Dendritic cell treated with granulocyte-macrophage colony-stimulating factor and Interleukin-4, amounts not matched to agents 40 ng/mL and 50 ng/mL, for 4 days (primary cell): ENCODE measurements around the gene DPM3.

Experiments used
- H3K27ac Mint-ChIP-seq: one replicate; pipeline ENCODE4 v1.8.0; 2022; ENCODE audit warnings: mild to moderate bottlenecking, mixed read lengths
- H3K27me3 Mint-ChIP-seq: one replicate; pipeline ENCODE4 v1.8.0; 2022; ENCODE audit warnings: mild to moderate bottlenecking, mixed read lengths
- H3K36me3 Mint-ChIP-seq: one replicate; pipeline ENCODE4 v1.8.0; 2022; ENCODE audit warnings: low read depth, mixed read lengths
- H3K4me1 Mint-ChIP-seq: one replicate; pipeline ENCODE4 v1.8.0; 2022; ENCODE audit warnings: low read depth, mixed read lengths
- H3K4me3 Mint-ChIP-seq: one replicate; pipeline ENCODE4 v1.8.0; 2022; ENCODE audit warnings: mild to moderate bottlenecking, moderate library complexity, mixed read lengths
- H3K9me3 Mint-ChIP-seq: one replicate; pipeline ENCODE4 v1.8.0; 2022; ENCODE audit warnings: mixed read lengths
- intact Hi-C: fragments of 100-400 bp; cut with micrococcal nuclease; formaldehyde crosslinking; loops from one replicate; pipeline ENCODE4 v1.15.0; 2022

DPM3 gene

GRCh38 chr1:155131285-155131684 is 9.0 kb downstream of the DPM3 start:
- intact Hi-C loops = no loop called here
- Mint-ChIP-seq H3K27me3 (peaks cover 54% of the 10 kb centered on the region), H3K4me1 (peaks cover 81% of the 10 kb centered on the region), H3K9me3 (no peaks in the 10 kb centered on the region), H3K27ac (no peak overlapping the region), H3K36me3 (peaks cover 11% of the 10 kb centered on the region), H3K4me3 (no peak overlapping the region)

- intact Hi-C loops = no loop called here
- Mint-ChIP-seq H3K9me3 (no peaks in the 10 kb centered on the region), H3K4me3 (no peak overlapping the region), H3K27ac (no peak overlapping the region), H3K27me3 (peaks cover 61% of the 10 kb centered on the region), H3K4me1 (peaks cover 76% of the 10 kb centered on the region), H3K36me3 (peaks cover 4% of the 10 kb centered on the region)
Observed at GRCh38 chr1:155130272-155131006, 9.9 kb downstream of the DPM3 start.

- H3K36me3 Mint-ChIP-seq = no peaks in the 10 kb centered on the region
- H3K4me3 Mint-ChIP-seq = no peak overlapping the region
- peaks cover 77% of the 10 kb centered on the region for H3K27me3 Mint-ChIP-seq
- H3K27ac Mint-ChIP-seq = peak overlapping the region; percentile 7
- intact Hi-C loops = loop anchor here (5.0 kb wide), 1 partner anchor 38 kb away; no protein-coding TSS in a partner anchor
- H3K9me3 Mint-ChIP-seq = no peaks in the 10 kb centered on the region
- peaks cover 61% of the 10 kb centered on the region for H3K4me1 Mint-ChIP-seq
Observed at GRCh38 chr1:155128755-155129473, 11.4 kb downstream of the DPM3 start.

- Mint-ChIP-seq H3K27ac (peak overlapping the region; percentile 7), H3K36me3 (no peaks in the 10 kb centered on the region), H3K27me3 (peaks cover 82% of the 10 kb centered on the region), H3K9me3 (no peaks in the 10 kb centered on the region), H3K4me3 (peak overlapping the region; percentile 49), H3K4me1 (peaks cover 54% of the 10 kb centered on the region)
- intact Hi-C loops = loop anchor here (5.0 kb wide), 1 partner anchor 39 kb away; no protein-coding TSS in a partner anchor
Observed at GRCh38 chr1:155127967-155128754, 12.2 kb downstream of the DPM3 start.

GRCh38 chr1:155127105-155127966 is 13.0 kb downstream of the DPM3 start, which contains the start of gene EFNA1:
TSS of gene EFNA1 (plus strand) at chr1:155127876. CDS start at chr1:155127978, 102 bp downstream.
- peaks cover 89% of the 10 kb centered on the region for H3K27me3 Mint-ChIP-seq
- peak within 1 kb of the TSS; percentile 12 for H3K27ac Mint-ChIP-seq
- no peaks in the 10 kb centered on the region for H3K36me3 Mint-ChIP-seq
- peak within 1 kb of the TSS; percentile 49 for H3K4me3 Mint-ChIP-seq
- intact Hi-C loops = loop anchor here (5.0 kb wide), 1 partner anchor 40 kb away; no protein-coding TSS in a partner anchor
- no peaks in the 10 kb centered on the region for H3K9me3 Mint-ChIP-seq
- H3K4me1 Mint-ChIP-seq = peaks cover 50% of the 10 kb centered on the region

- peaks cover 46% of the 10 kb centered on the region for H3K4me1 Mint-ChIP-seq
- peaks cover 88% of the 10 kb centered on the region for H3K27me3 Mint-ChIP-seq
- H3K27ac Mint-ChIP-seq = peak overlapping the region; percentile 12
- H3K36me3 Mint-ChIP-seq = no peaks in the 10 kb centered on the region
- H3K4me3 Mint-ChIP-seq = peak overlapping the region; percentile 49
- intact Hi-C loops = loop anchor here (5.0 kb wide), 1 partner anchor 41 kb away; no protein-coding TSS in a partner anchor
- no peaks in the 10 kb centered on the region for H3K9me3 Mint-ChIP-seq
Observed at GRCh38 chr1:155126556-155127104, 13.7 kb downstream of the DPM3 start.

- peaks cover 90% of the 10 kb centered on the region for H3K27me3 Mint-ChIP-seq
- H3K4me1 Mint-ChIP-seq = peaks cover 45% of the 10 kb centered on the region
- H3K4me3 Mint-ChIP-seq = no peak overlapping the region
- intact Hi-C loops = loop anchor here (5.0 kb wide), 1 partner anchor 41 kb away; no protein-coding TSS in a partner anchor
- H3K9me3 Mint-ChIP-seq = no peaks in the 10 kb centered on the region
- H3K36me3 Mint-ChIP-seq = no peaks in the 10 kb centered on the region
- H3K27ac Mint-ChIP-seq = no peak overlapping the region
Observed at GRCh38 chr1:155125946-155126555, 14.3 kb downstream of the DPM3 start.

- Mint-ChIP-seq H3K4me1 (peaks cover 42% of the 10 kb centered on the region), H3K36me3 (no peaks in the 10 kb centered on the region), H3K9me3 (no peaks in the 10 kb centered on the region), H3K4me3 (no peak overlapping the region), H3K27ac (no peak overlapping the region), H3K27me3 (peaks cover 90% of the 10 kb centered on the region)
- intact Hi-C loops = loop anchor here (5.0 kb wide), 1 partner anchor 42 kb away; no protein-coding TSS in a partner anchor
Observed at GRCh38 chr1:155125511-155125945, 14.8 kb downstream of the DPM3 start.

- intact Hi-C loops = loop anchor here (5.0 kb wide), 1 partner anchor 43 kb away; no protein-coding TSS in a partner anchor
- Mint-ChIP-seq H3K4me1 (peaks cover 36% of the 10 kb centered on the region), H3K27ac (no peak overlapping the region), H3K36me3 (no peaks in the 10 kb centered on the region), H3K27me3 (peaks cover 89% of the 10 kb centered on the region), H3K9me3 (no peaks in the 10 kb centered on the region), H3K4me3 (no peak overlapping the region)
Observed at GRCh38 chr1:155124503-155125463, 15.5 kb downstream of the DPM3 start.

- Mint-ChIP-seq H3K27me3 (peaks cover 87% of the 10 kb centered on the region), H3K4me3 (no peak overlapping the region), H3K27ac (no peak overlapping the region), H3K9me3 (no peaks in the 10 kb centered on the region), H3K4me1 (peaks cover 26% of the 10 kb centered on the region), H3K36me3 (no peaks in the 10 kb centered on the region)
- intact Hi-C loops = no loop called here
Observed at GRCh38 chr1:155123801-155124200, 16.5 kb downstream of the DPM3 start.

- no peaks in the 10 kb centered on the region for H3K9me3 Mint-ChIP-seq
- no peak overlapping the region for H3K27ac Mint-ChIP-seq
- H3K4me1 Mint-ChIP-seq = peaks cover 11% of the 10 kb centered on the region
- no peak overlapping the region for H3K4me3 Mint-ChIP-seq
- no peaks in the 10 kb centered on the region for H3K36me3 Mint-ChIP-seq
- intact Hi-C loops = no loop called here
- H3K27me3 Mint-ChIP-seq = peaks cover 83% of the 10 kb centered on the region
Observed at GRCh38 chr1:155122308-155122707, 18.0 kb downstream of the DPM3 start.
